Measurements from ENCODE around the gene ELMOD3. TPM values are rescaled to one million over a fixed set of nuclear protein-coding genes. Genes with fewer than 3 reads are reported as not detected.

Gene ELMOD3
- polyA plus RNA-seq, 1 donor (not counting 4 experiments of a cell fraction or from before 2014, with no cell fraction given), result 20.1 TPM

- Histone ChIP-seq H3K9ac (ENCODE audit: control insufficient read depth, extremely low read depth, insufficient read depth, low read length) (no peak overlapping the region), H4K20me1 (ENCODE audit: control insufficient read depth, extremely low read depth, insufficient read depth, low read length) (no peaks in the 10 kb centered on the region), H3K36me3 (ENCODE audit: control insufficient read depth in 2 of 2, extremely low read depth in 1 of 2, insufficient read depth in 2 of 2, low read length in 2 of 2) (peaks cover 44 to 45% of the 10 kb centered on the region in 2 experiments), H2AFZ (ENCODE audit: control insufficient read depth, low read length) (no peak overlapping the region), H3K27ac (ENCODE audit: control insufficient read depth, insufficient read depth, low read length) (no peak overlapping the region), H3K9me3 (ENCODE audit: control insufficient read depth, low read depth, low read length) (no peaks in the 10 kb centered on the region), H3K9me1 (ENCODE audit: control insufficient read depth, extremely low read depth, insufficient read depth, low read length) (no peaks in the 10 kb centered on the region), H3K79me2 (ENCODE audit: control insufficient read depth, insufficient read depth, low read length) (no peaks in the 10 kb centered on the region), H3K27me3 (ENCODE audit: control insufficient read depth, extremely low read depth, insufficient read depth, low read length) (no peaks in the 10 kb centered on the region), H3K4me3 (ENCODE audit: control insufficient read depth in 2 of 3, extremely low read depth in 1 of 3, insufficient read depth in 2 of 3, low read depth in 1 of 3, low read length in 3 of 3) (no peak overlapping the region), H3K4me2 (ENCODE audit: control insufficient read depth, extremely low read depth, insufficient read depth, low read depth, low read length) (no peak overlapping the region), H3K4me1 (ENCODE audit: control insufficient read depth, extremely low read depth, insufficient read depth, low read length) (no peaks in the 10 kb centered on the region)
- DNase-seq (ENCODE audit: low read depth, low spot score) (no peak), FAIRE-seq (no peak)
- dilution Hi-C loops (cut with MboI; ENCODE audit: extremely low pct_ligation_motif_present, low sequenced_read_pairs), result no loop called here
- TF ChIP-seq CTCF (optimal IDR thresholded peaks at IDR 0.05 in 1 of 3, IDR thresholded peaks at IDR 0.05 in 1 of 3, conservative IDR thresholded peaks at IDR 0.05 in 1 of 3; ENCODE audit: extremely low read depth in 1 of 3, insufficient read depth in 2 of 3, low read length in 3 of 3), result peak; percentile 70 to 89 (median 80)
- no peak for TF ChIP-seq EZH2 (IDR thresholded peaks at IDR 0.05; ENCODE audit: low read length)
These were observed 36.5 kb downstream of the ELMOD3 start for GRCh38 chr2:85390941-85391669.

GRCh38 chr2:85393836-85394235, 39.3 kb downstream of the ELMOD3 start:
- dilution Hi-C loops (cut with MboI; ENCODE audit: extremely low pct_ligation_motif_present, low sequenced_read_pairs), result no loop called here
- H3K9me1 ChIP-seq (ENCODE audit: control insufficient read depth, extremely low read depth, insufficient read depth, low read length), result no peaks in the 10 kb centered on the region
- H3K27ac ChIP-seq (ENCODE audit: control insufficient read depth, insufficient read depth, low read length), result no peak overlapping the region
- H3K4me1 ChIP-seq (ENCODE audit: control insufficient read depth, extremely low read depth, insufficient read depth, low read length), result peaks cover 8% of the 10 kb centered on the region
- no peak overlapping the region for H3K9ac ChIP-seq (ENCODE audit: control insufficient read depth, extremely low read depth, insufficient read depth, low read length)
- no peak overlapping the region for H3K4me2 ChIP-seq (ENCODE audit: control insufficient read depth, extremely low read depth, insufficient read depth, low read depth, low read length)
- FAIRE-seq (no peak), DNase-seq (ENCODE audit: low read depth, low spot score) (no peak)
- H3K4me3 ChIP-seq (ENCODE audit: control insufficient read depth in 2 of 3, extremely low read depth in 1 of 3, insufficient read depth in 2 of 3, low read depth in 1 of 3, low read length in 3 of 3), result no peak overlapping the region
- H4K20me1 ChIP-seq (ENCODE audit: control insufficient read depth, extremely low read depth, insufficient read depth, low read length), result no peaks in the 10 kb centered on the region
- H2AFZ ChIP-seq (ENCODE audit: control insufficient read depth, low read length), result no peak overlapping the region
- TF ChIP-seq EZH2 (IDR thresholded peaks at IDR 0.05; ENCODE audit: low read length) (no peak), CTCF (optimal IDR thresholded peaks at IDR 0.05 in 1 of 3, IDR thresholded peaks at IDR 0.05 in 1 of 3, conservative IDR thresholded peaks at IDR 0.05 in 1 of 3; ENCODE audit: extremely low read depth in 1 of 3, insufficient read depth in 2 of 3, low read length in 3 of 3) (no peak)
- no peaks in the 10 kb centered on the region for H3K27me3 ChIP-seq (ENCODE audit: control insufficient read depth, extremely low read depth, insufficient read depth, low read length)
- peaks cover 43 to 58% of the 10 kb centered on the region in 2 experiments for H3K36me3 ChIP-seq (ENCODE audit: control insufficient read depth in 2 of 2, extremely low read depth in 1 of 2, insufficient read depth in 2 of 2, low read length in 2 of 2)
- no peaks in the 10 kb centered on the region for H3K9me3 ChIP-seq (ENCODE audit: control insufficient read depth, low read depth, low read length)
- H3K79me2 ChIP-seq (ENCODE audit: control insufficient read depth, insufficient read depth, low read length), result no peaks in the 10 kb centered on the region

Data from keratinocyte (primary cell).